ENCODE results near the gene MCTP2. TPM values are rescaled to one million over a fixed set of nuclear protein-coding genes. Genes with fewer than 3 reads are reported as not detected.

Gene MCTP2
- total RNA-seq, 4 donors from 2014 or later = 1.5 to 10.3 (median 5.7) TPM

DNA sequence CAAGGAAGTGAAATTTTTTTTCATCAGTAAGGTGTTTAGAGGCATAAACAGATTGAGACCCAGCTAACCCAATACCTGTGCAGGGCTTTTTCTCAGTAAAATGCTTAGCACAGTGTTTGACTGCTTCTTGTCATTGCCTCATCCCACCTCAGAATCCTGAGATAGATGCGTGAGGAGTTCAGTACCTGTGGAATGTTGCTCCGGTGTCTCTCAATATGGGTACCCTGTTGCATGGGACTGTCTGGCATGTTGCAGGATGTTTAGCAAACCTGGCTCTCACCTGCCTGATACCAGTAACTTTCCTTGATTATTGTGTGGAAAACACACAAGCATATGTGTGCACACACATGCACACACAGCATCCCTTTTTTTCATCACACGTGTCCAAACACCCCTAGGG is 128.4 kb downstream of the MCTP2 start:
- WGBS, 2 donors (ENCODE audit: low coverage in 1 of 2) = 90 to 100% methylated on average over 2 to 3 of the region's 3 CpGs
- ATAC-seq = no peak
- TF ChIP-seq CTCF (IDR thresholded peaks at IDR 0.05) (no peak), EP300 (IDR thresholded peaks at IDR 0.05) (no peak), POLR2AphosphoS5 (IDR thresholded peaks at IDR 0.05) (no peak), POLR2A (IDR thresholded peaks at IDR 0.05) (no peak)

DNA sequence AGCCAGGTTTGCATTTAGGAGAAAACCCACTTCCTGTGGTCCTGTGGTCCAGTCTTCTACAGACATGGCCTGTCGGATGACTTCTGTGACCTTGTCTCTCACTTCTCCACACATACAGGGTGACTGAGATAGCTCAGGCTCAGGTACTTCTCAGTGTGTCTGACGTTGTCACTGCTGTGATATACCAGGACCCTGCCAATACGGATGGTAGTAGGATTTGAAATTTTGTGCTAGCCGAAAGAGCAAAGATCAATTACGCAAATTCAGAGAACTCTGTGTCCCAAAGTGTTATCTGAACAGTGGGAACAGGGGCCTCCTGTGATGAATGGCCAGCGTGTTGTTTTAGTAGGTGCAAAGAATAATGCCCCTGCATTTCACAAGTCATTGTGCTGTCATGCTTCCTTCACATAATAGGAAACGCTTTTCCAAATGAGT is 128.9 kb downstream of the MCTP2 start:
- no peaks in the 10 kb centered on the region for H3K27me3 ChIP-seq
- H3K36me3 ChIP-seq = no peaks in the 10 kb centered on the region
- ATAC-seq = no peak
- H3K27ac ChIP-seq = no peak overlapping the region
- TF ChIP-seq CTCF (IDR thresholded peaks at IDR 0.05) = no peak
- no peak for TF ChIP-seq POLR2A (IDR thresholded peaks at IDR 0.05)
- TF ChIP-seq POLR2AphosphoS5 (IDR thresholded peaks at IDR 0.05) = no peak
- TF ChIP-seq EP300 (IDR thresholded peaks at IDR 0.05) = no peak
- no peaks in the 10 kb centered on the region for H3K4me1 ChIP-seq
- 79 to 86% methylated on average over 6 to 7 of the region's 7 CpGs for WGBS, 2 donors (ENCODE audit: low coverage in 1 of 2)
- no peak overlapping the region for H3K4me3 ChIP-seq
- H3K9me3 ChIP-seq = no peaks in the 10 kb centered on the region

More for the DNA sequence above, 128.4 kb downstream of the MCTP2 start:
- Histone ChIP-seq H3K27me3 (no peaks in the 10 kb centered on the region), H3K9me3 (no peaks in the 10 kb centered on the region), H3K27ac (no peak overlapping the region), H3K36me3 (no peaks in the 10 kb centered on the region), H3K4me3 (no peak overlapping the region), H3K4me1 (no peaks in the 10 kb centered on the region)

DNA sequence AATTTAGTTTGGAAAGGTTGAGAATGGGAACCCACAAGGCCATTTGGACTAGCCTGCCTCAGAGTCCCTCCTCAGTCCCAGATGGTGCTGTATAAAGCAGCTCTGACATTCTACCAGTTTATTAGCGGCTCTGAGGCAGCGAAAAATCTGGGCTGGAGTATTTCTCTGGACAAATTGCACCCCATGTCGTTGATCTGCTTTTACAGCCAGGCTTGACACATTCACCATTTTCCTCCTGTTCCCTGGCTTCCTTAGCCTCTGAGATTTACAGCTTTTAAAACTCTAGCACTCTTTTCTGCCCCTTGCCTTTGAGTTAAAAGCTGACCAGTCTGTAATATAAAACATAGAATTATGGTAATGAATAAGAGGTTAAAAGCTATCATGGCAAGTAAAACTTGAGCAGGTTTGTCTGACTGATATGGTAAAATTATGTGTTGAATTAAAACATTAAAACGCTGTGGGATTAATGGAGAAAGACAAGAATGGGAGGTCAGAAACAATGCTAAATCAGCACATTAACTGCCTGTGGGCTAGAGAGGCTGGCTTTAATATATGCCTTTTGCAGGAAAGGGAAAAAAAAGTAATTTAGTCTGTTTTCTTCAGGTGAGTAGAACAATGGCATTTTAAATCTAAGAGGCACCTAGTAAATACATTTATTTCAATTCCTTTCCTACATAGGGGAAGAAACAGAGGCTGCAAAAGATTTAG is 131.2 kb downstream of the MCTP2 start:
- Histone ChIP-seq H3K4me3 (no peak overlapping the region), H3K27ac (no peak overlapping the region), H3K36me3 (no peaks in the 10 kb centered on the region), H3K9me3 (no peaks in the 10 kb centered on the region), H3K27me3 (no peaks in the 10 kb centered on the region), H3K4me1 (no peaks in the 10 kb centered on the region)
- no peak for TF ChIP-seq EP300 (IDR thresholded peaks at IDR 0.05)
- no peak for TF ChIP-seq CTCF (IDR thresholded peaks at IDR 0.05)
- no peak for TF ChIP-seq POLR2A (IDR thresholded peaks at IDR 0.05)
- no peak for TF ChIP-seq POLR2AphosphoS5 (IDR thresholded peaks at IDR 0.05)
- ATAC-seq = no peak
- 67 to 89% methylated on average over 3 to 4 of the region's 4 CpGs for WGBS, 2 donors (ENCODE audit: low coverage in 1 of 2)

DNA sequence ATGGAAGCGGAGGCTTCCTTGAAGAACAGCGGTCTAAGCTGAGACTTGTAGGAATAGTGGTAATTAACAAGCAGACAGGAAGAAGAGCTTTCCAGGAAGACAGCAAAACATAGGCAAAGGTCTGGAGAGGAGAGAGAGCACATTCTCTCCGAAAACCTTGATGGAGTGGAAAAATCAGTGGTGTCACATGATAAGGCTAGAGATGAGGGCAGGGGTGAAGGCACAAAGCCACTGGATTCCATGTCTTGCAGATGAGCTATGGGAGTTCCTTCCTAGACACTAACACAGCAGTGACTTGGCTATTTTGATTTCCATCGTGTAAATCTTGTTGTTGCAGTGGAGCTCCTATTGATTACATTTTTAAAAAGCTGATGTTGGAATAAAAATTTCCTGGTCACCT is 132.0 kb downstream of the MCTP2 start:
- Histone ChIP-seq H3K36me3 (no peaks in the 10 kb centered on the region), H3K4me3 (no peak overlapping the region), H3K9me3 (no peaks in the 10 kb centered on the region), H3K27me3 (no peaks in the 10 kb centered on the region), H3K4me1 (no peaks in the 10 kb centered on the region), H3K27ac (no peak overlapping the region)
- no peak for ATAC-seq
- TF ChIP-seq EP300 (IDR thresholded peaks at IDR 0.05) = no peak
- TF ChIP-seq POLR2A (IDR thresholded peaks at IDR 0.05) = no peak
- no peak for TF ChIP-seq POLR2AphosphoS5 (IDR thresholded peaks at IDR 0.05)
- no peak for TF ChIP-seq CTCF (IDR thresholded peaks at IDR 0.05)
- WGBS, 2 donors (ENCODE audit: low coverage in 1 of 2) = 87 to 91% methylated on average over 4 of the region's 4 CpGs

GRCh38 chr15:94366781-94367180 is 135.4 kb downstream of the MCTP2 start:
- no peaks in the 10 kb centered on the region for H3K36me3 ChIP-seq
- H3K27ac ChIP-seq = no peak overlapping the region
- H3K4me3 ChIP-seq = no peak overlapping the region
- H3K9me3 ChIP-seq = no peaks in the 10 kb centered on the region
- no peaks in the 10 kb centered on the region for H3K27me3 ChIP-seq
- WGBS, 2 donors (ENCODE audit: low coverage in 1 of 2) = 61 to 66% methylated on average over 2 to 4 of the region's 4 CpGs
- H3K4me1 ChIP-seq = no peaks in the 10 kb centered on the region
- no peak for TF ChIP-seq POLR2AphosphoS5 (IDR thresholded peaks at IDR 0.05)
- TF ChIP-seq EP300 (IDR thresholded peaks at IDR 0.05) = no peak
- TF ChIP-seq CTCF (IDR thresholded peaks at IDR 0.05) = no peak
- TF ChIP-seq POLR2A (IDR thresholded peaks at IDR 0.05) = no peak
- no peak for ATAC-seq
